ENCODE data around the gene CALN1. TPM values are rescaled to one million over a fixed set of nuclear protein-coding genes. Genes with fewer than 3 reads are reported as not detected.

The CALN1 gene
- total and polyA plus RNA-seq, 2 of the 8 experiments (the other 6 are each of a cell fraction or from before 2014, with no cell fraction given) = 6.4 to 15.2 TPM

DNA sequence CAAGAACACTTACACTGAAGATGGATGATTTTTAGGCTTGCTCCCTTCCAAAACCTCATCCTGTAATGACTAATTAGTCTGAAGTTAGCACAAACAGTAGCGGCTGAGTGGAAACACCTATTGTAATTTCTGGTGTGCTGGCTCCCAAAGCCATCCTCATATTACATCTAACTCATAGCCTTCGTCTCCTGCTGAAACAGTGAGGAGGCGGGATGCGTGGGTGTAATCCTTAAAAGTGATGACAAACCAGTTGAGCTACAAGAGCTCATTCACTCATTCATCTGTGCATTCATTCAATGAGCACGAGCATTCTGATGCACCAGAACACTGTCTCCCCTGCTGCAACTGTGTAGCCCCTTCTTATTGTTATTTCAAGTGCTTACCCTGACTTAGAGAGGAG lies 235.3 kb downstream of the CALN1 start:
- H3K23ac ChIP-seq (ENCODE audit: insufficient read length) = no peak overlapping the region
- no peak overlapping the region for H3K18ac ChIP-seq (ENCODE audit: extremely low read depth, low read length)
- H3K23me2 ChIP-seq (ENCODE audit: low read depth, low read length) = no peaks in the 10 kb centered on the region
- no peak overlapping the region for H3K9ac ChIP-seq (replicated peaks in 1 of 4; ENCODE audit: extremely low read depth in 1 of 4, low read depth in 3 of 4, low read length in 3 of 4)
- H2AFZ ChIP-seq (ENCODE audit: low read length) = no peak overlapping the region
- H3K14ac ChIP-seq (ENCODE audit: insufficient read length) = no peak overlapping the region
- no peak for FAIRE-seq
- H2BK12ac ChIP-seq (ENCODE audit: low read depth, low read length) = no peak overlapping the region
- H2BK20ac ChIP-seq (ENCODE audit: low read length) = no peak overlapping the region
- no peaks in the 10 kb centered on the region for H3K36me3 ChIP-seq (ENCODE audit: control insufficient read depth in 2 of 4, insufficient read depth in 4 of 4, low read length in 3 of 4)
- ChIA-PET POLR2A (ENCODE audit: partially characterized antibody) (no interaction called here), CTCF (ENCODE audit: partially characterized antibody) (interaction anchor here (1.0 to 3.3 kb wide), 3 partner anchors 9 to 16 kb away, joined by 3 to 16 read pairs (median 4); no protein-coding TSS in a partner anchor)
- no peak overlapping the region for H3K4me3 ChIP-seq (ENCODE audit: extremely low read depth in 1 of 4, insufficient read depth in 2 of 4, low read depth in 3 of 4, low read length in 4 of 4)
- no peak overlapping the region for H4K8ac ChIP-seq (ENCODE audit: extremely low read depth, insufficient read depth, low read length)
- no peak overlapping the region for H3K4ac ChIP-seq (replicated peaks; ENCODE audit: insufficient read length, low read depth, low read length)
- no peak for DNase-seq (ENCODE audit: low read depth in 1 of 2, low spot score in 2 of 2)
- H3K27ac ChIP-seq (ENCODE audit: low read depth, low read length) = no peak overlapping the region
- no peak overlapping the region for H2AK5ac ChIP-seq (ENCODE audit: low read depth, low read length)
- WGBS, 2 experiments (ENCODE audit: extremely low coverage in 1 of 2, insufficient coverage in 1 of 2, insufficient read length in 1 of 2, insufficient replicate concordance in 2 of 2, low coverage in 1 of 2, low lambda C conversion rate in 2 of 2, missing lambda C conversion rate in 1 of 2) = 92% methylated on average over 5 of the region's 5 CpGs; no CpG with 5 or more reads in 1 of the 2 experiments
- H2BK15ac ChIP-seq (ENCODE audit: low read length) = no peak overlapping the region
- H2BK120ac ChIP-seq (replicated peaks; ENCODE audit: low read depth, low read length) = no peak overlapping the region
- H2BK5ac ChIP-seq (ENCODE audit: low read depth, low read length) = no peak overlapping the region
- no peaks in the 10 kb centered on the region for H4K20me1 ChIP-seq (replicated peaks in 1 of 2; ENCODE audit: control insufficient read depth in 1 of 2, insufficient read depth in 2 of 2, low read length in 2 of 2)
- no peak for TF ChIP-seq KDM4A (IDR thresholded peaks at IDR 0.05; ENCODE audit: low read depth, low read length, severe bottlenecking)
- TF ChIP-seq SUZ12 (IDR thresholded peaks at IDR 0.05; ENCODE audit: low read length) = no peak
- TF ChIP-seq HDAC2 (IDR thresholded peaks at IDR 0.05; ENCODE audit: borderline replicate concordance in 1 of 2, low read depth in 2 of 2, low read length in 2 of 2) = no peak
- TF ChIP-seq CBX5 (IDR thresholded peaks at IDR 0.05; ENCODE audit: low read depth, low read length) = no peak
- TF ChIP-seq ASH2L (IDR thresholded peaks at IDR 0.05; ENCODE audit: low read length) = no peak
- TF ChIP-seq TAF7 (optimal IDR thresholded peaks at IDR 0.05; ENCODE audit: borderline replicate concordance, low read depth, low read length) = no peak
- no peaks in the 10 kb centered on the region for H3K4me1 ChIP-seq (replicated peaks in 1 of 4; ENCODE audit: control insufficient read depth in 3 of 4, insufficient read depth in 4 of 4, low read length in 3 of 4)
- H3K79me2 ChIP-seq (ENCODE audit: control insufficient read depth in 1 of 2, insufficient read depth in 2 of 2, low read length in 2 of 2) = 0 out of 4 replicates have a peak, but pooled peaks cover 0 to 2% of the 10 kb centered on the region in 2 experiments
- no peak overlapping the region for H4K91ac ChIP-seq (replicated peaks; ENCODE audit: insufficient read length, low read length)
- no peak overlapping the region for H3K56ac ChIP-seq (replicated peaks; ENCODE audit: insufficient read length, low read depth, low read length)
- H4K5ac ChIP-seq (ENCODE audit: insufficient read length, low read depth, low read length) = no peak overlapping the region
- H3K79me1 ChIP-seq (ENCODE audit: low read depth, low read length) = no peaks in the 10 kb centered on the region
- no peak overlapping the region for H3K4me2 ChIP-seq (ENCODE audit: insufficient read depth in 1 of 2, low read depth in 2 of 2, low read length in 2 of 2)
- H3K9me3 ChIP-seq (ENCODE audit: insufficient read depth in 2 of 2, low read depth in 1 of 2, low read length in 1 of 2) = peaks cover 5 to 18% of the 10 kb centered on the region in 2 experiments; a peak in 3 of 4 replicates
- H3K27me3 ChIP-seq (replicated peaks in 1 of 4; ENCODE audit: control insufficient read depth in 3 of 4, extremely low read depth in 1 of 4, insufficient read depth in 3 of 4, low read length in 3 of 4) = no peaks in the 10 kb centered on the region

Data from H1 (cell line).